Ascending aorta (tissue), 2 donors: ENCODE data around the gene RNF31. TPM values are rescaled to one million over a fixed set of nuclear protein-coding genes. Genes with fewer than 3 reads are reported as not detected.

Experiments used
- DNase-seq, 2 donors: peaks; one replicate each; pipeline ENCODE4 v3.0.0-alpha.2; 2019; ENCODE audit warnings: low spot score in 2 of 2
- H3K27ac ChIP-seq, 2 donors: fragments of 200-600 bp; sonication (generic); one replicate each; pipeline ENCODE4 v1.5.1; 2016 to 2017; ENCODE audit warnings: mild to moderate bottlenecking in 1 of 2
- H3K27me3 ChIP-seq: fragments of 200-600 bp; sonication (generic); one replicate; pipeline ENCODE4 v1.5.1; 2017
- H3K36me3 ChIP-seq, 2 donors: fragments of 200-600 bp; sonication (generic); one replicate each; pipeline ENCODE4 v1.5.1; 2016
- H3K4me1 ChIP-seq, 2 donors: fragments of 200-600 bp; sonication (generic); one replicate each; pipeline ENCODE4 v1.5.1; 2016 to 2017; ENCODE audit warnings: mild to moderate bottlenecking in 1 of 2
- H3K4me3 ChIP-seq, 2 donors: fragments of 200-600 bp; sonication (generic); one replicate each; pipeline ENCODE4 v1.5.1; 2016 to 2017; ENCODE audit warnings: mild to moderate bottlenecking in 1 of 2
- H3K9me3 ChIP-seq, 2 donors: fragments of 200-600 bp; sonication (generic); one replicate each; pipeline ENCODE4 v1.5.1; 2016
- intact Hi-C: fragments of 100-400 bp; cut with DNase I; formaldehyde crosslinking; loops from one replicate; pipeline ENCODE4 v1.15.1; 2023
- total RNA-seq: library from RNA; depleted of rRNA; stranded (reverse); fragments of >200 nt; gene quantifications from one replicate; pipeline ENCODE4 v1.1.0, GENCODE V29; 2016
- TF ChIP-seq, protein P1 (sequence below), 3 experiments: fragments of 200-600 bp in 2 of 3; fragments of 450-650 bp in 1 of 3; sonication (generic) in 2 of 3; IDR thresholded peaks; one replicate each; pipeline ENCODE4 v1.5.1; 2016 to 2019; ENCODE audit warnings: antibody characterized with exemption in 3 of 3, mild to moderate bottlenecking in 1 of 3, moderate library complexity in 1 of 3

Gene RNF31
- total RNA-seq, 1 donor from 2014 or later, result 182 TPM

- intact Hi-C loops, result no loop called here
- Histone ChIP-seq H3K4me3 (no peak overlapping the region), H3K27ac (no peak overlapping the region), H3K9me3 (no peaks in the 10 kb centered on the region), H3K36me3 (peaks cover 32 to 44% of the 10 kb centered on the region in 2 donors), H3K4me1 (no peaks in the 10 kb centered on the region), H3K27me3 (no peaks in the 10 kb centered on the region)
- DNase-seq, result no peak
- TF ChIP-seq, protein P1, sequence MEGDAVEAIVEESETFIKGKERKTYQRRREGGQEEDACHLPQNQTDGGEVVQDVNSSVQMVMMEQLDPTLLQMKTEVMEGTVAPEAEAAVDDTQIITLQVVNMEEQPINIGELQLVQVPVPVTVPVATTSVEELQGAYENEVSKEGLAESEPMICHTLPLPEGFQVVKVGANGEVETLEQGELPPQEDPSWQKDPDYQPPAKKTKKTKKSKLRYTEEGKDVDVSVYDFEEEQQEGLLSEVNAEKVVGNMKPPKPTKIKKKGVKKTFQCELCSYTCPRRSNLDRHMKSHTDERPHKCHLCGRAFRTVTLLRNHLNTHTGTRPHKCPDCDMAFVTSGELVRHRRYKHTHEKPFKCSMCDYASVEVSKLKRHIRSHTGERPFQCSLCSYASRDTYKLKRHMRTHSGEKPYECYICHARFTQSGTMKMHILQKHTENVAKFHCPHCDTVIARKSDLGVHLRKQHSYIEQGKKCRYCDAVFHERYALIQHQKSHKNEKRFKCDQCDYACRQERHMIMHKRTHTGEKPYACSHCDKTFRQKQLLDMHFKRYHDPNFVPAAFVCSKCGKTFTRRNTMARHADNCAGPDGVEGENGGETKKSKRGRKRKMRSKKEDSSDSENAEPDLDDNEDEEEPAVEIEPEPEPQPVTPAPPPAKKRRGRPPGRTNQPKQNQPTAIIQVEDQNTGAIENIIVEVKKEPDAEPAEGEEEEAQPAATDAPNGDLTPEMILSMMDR (IDR thresholded peaks at IDR 0.05), result no peak
These were observed 57.2 kb downstream of the RNF31 start for GRCh38 chr14:24204163-24205146.

- H3K36me3 ChIP-seq, result peaks cover 38 to 62% of the 10 kb centered on the region in 2 donors
- H3K4me1 ChIP-seq, result peaks cover 0 to under 1% of the 10 kb centered on the region in 2 donors
- no peak overlapping the region for H3K27ac ChIP-seq
- DNase-seq, result peak in 1 of 2 donors; percentile 19
- intact Hi-C loops, result no loop called here
- no peaks in the 10 kb centered on the region for H3K9me3 ChIP-seq
- no peaks in the 10 kb centered on the region for H3K27me3 ChIP-seq
- TF ChIP-seq, protein P1 (IDR thresholded peaks at IDR 0.05), result no peak
- no peak overlapping the region for H3K4me3 ChIP-seq
These were observed 59.2 kb downstream of the RNF31 start for GRCh38 chr14:24206260-24207103.

DNA sequence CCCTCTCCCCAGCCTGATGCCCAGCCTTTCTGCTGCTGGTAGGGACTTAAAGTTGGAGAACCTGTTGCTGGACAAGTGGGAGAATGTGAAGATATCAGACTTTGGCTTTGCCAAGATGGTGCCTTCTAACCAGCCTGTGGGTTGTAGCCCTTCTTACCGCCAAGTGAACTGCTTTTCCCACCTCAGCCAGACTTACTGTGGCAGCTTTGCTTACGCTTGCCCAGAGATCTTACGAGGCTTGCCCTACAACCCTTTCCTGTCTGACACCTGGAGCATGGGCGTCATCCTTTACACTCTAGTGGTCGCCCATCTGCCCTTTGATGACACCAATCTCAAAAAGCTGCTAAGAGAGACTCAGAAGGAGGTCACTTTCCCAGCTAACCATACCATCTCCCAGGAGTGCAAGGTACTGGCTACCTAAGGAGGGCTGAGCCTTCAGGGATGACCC lies 59.8 kb downstream of the RNF31 start:
- H3K27ac ChIP-seq, result no peak overlapping the region
- peak in 1 of 2 donors; percentile 30 for DNase-seq
- H3K4me3 ChIP-seq, result no peak overlapping the region
- no peaks in the 10 kb centered on the region for H3K9me3 ChIP-seq
- TF ChIP-seq, protein P1 (IDR thresholded peaks at IDR 0.05), result no peak
- intact Hi-C loops, result no loop called here
- peaks cover 38 to 61% of the 10 kb centered on the region in 2 donors for H3K36me3 ChIP-seq
- no peaks in the 10 kb centered on the region for H3K27me3 ChIP-seq
- H3K4me1 ChIP-seq, result peaks cover 0 to 6% of the 10 kb centered on the region in 2 donors

DNA sequence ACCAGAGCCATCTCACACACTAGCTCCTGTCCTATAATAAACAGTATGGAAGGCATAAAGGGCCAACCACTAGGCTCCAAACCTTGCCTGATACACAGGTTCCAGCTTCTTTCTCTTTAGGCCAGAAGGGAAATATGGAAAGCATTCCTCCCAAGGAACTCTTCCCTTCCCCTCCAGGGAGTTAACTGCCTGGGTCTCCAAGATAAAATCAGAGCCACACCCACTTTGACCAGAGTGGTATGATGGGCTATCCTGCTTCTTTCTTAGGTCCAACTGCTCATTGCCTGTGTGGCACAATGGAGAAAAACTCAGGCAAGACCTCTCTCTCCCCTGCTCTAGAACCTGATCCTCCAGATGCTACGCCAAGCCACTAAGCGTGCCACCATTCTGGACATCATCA lies 60.3 kb downstream of the RNF31 start:
- Histone ChIP-seq H3K4me1 (peaks cover 0 to 9% of the 10 kb centered on the region in 2 donors), H3K9me3 (no peaks in the 10 kb centered on the region), H3K27me3 (no peaks in the 10 kb centered on the region), H3K4me3 (no peak overlapping the region), H3K27ac (no peak overlapping the region), H3K36me3 (peaks cover 36 to 60% of the 10 kb centered on the region in 2 donors)
- peak in 1 of 2 donors; percentile 48 for DNase-seq
- TF ChIP-seq, protein P1 (IDR thresholded peaks at IDR 0.05), result no peak
- intact Hi-C loops, result no loop called here

Other genes with a start within 250 kb of the RNF31 start
- 9.8 TPM for gene DHRS4, start 193.7 kb upstream of the RNF31 start, total RNA-seq
- 31.5 TPM for gene DHRS4L2, start 158.6 kb upstream of the RNF31 start, total RNA-seq
- gene CARMIL3, start 95.5 kb upstream of the RNF31 start, total RNA-seq, result not detected
- gene CPNE6, start 75.9 kb upstream of the RNF31 start, total RNA-seq, result not detected
- gene PCK2, start 53.2 kb upstream of the RNF31 start, total RNA-seq, result 26.1 TPM
- 52.3 TPM for gene DCAF11, start 32.7 kb upstream of the RNF31 start, total RNA-seq
- not detected for gene NRL, start 32.5 kb upstream of the RNF31 start, total RNA-seq
- not detected for gene FITM1, start 16.8 kb upstream of the RNF31 start, total RNA-seq
- 55.5 TPM for gene PSME1, start 11.3 kb upstream of the RNF31 start, total RNA-seq
- gene EMC9, start 5.9 kb upstream of the RNF31 start, total RNA-seq, result 3.4 TPM
- 100 TPM for gene PSME2, start 888 bp upstream of the RNF31 start, total RNA-seq
- gene IRF9, start 13.8 kb downstream of the RNF31 start, total RNA-seq, result 24.7 TPM
- 9.6 TPM for gene REC8, start 24.6 kb downstream of the RNF31 start, total RNA-seq
- gene IPO4, start 41.3 kb downstream of the RNF31 start, total RNA-seq, result 140 TPM
- 86.5 TPM for gene TM9SF1, start 47.9 kb downstream of the RNF31 start, total RNA-seq
- not detected for gene TSSK4, start 58.2 kb downstream of the RNF31 start, total RNA-seq
- 27.0 TPM for gene CHMP4A, start 66.0 kb downstream of the RNF31 start, total RNA-seq
- 58.8 TPM for gene MDP1, start 68.6 kb downstream of the RNF31 start, total RNA-seq
- gene NEDD8, start 84.9 kb downstream of the RNF31 start, total RNA-seq, result 72.8 TPM
- 37.5 TPM for gene GMPR2, start 85.4 kb downstream of the RNF31 start, total RNA-seq
- 70.0 TPM for gene TINF2, start 95.1 kb downstream of the RNF31 start, total RNA-seq
- 1.7 TPM for gene TGM1, start 115.7 kb downstream of the RNF31 start, total RNA-seq
- 54.9 TPM for gene RABGGTA, start 124.1 kb downstream of the RNF31 start, total RNA-seq
- 100 TPM for gene DHRS1, start 152.3 kb downstream of the RNF31 start, total RNA-seq
- 33.5 TPM for gene NOP9, start 152.4 kb downstream of the RNF31 start, total RNA-seq
- 72.8 TPM for gene CIDEB, start 160.5 kb downstream of the RNF31 start, total RNA-seq
- 3.0 TPM for gene LTB4R2, start 162.6 kb downstream of the RNF31 start, total RNA-seq
- gene LTB4R, start 164.0 kb downstream of the RNF31 start, total RNA-seq, result 3.6 TPM
- gene ADCY4, start 187.6 kb downstream of the RNF31 start, total RNA-seq, result 143 TPM
- gene RIPK3, start 192.5 kb downstream of the RNF31 start, total RNA-seq, result 2.3 TPM
- gene NFATC4, start 220.7 kb downstream of the RNF31 start, total RNA-seq, result 58.9 TPM